Activated CD4-positive, alpha-beta T cell treated with anti-CD3 and anti-CD28 coated beads for 36 hours (primary cell): Measurements from ENCODE around the gene ABHD17A. TPM values are rescaled to one million over a fixed set of nuclear protein-coding genes. Genes with fewer than 3 reads are reported as not detected.

Source experiments
- ATAC-seq: fragments of 200-7000 bp; cut with Tn5 transposase; one replicate; pipeline ENCODE4 v1.10.0; 2021; ENCODE audit warnings: mild to moderate bottlenecking, moderate library complexity
- CTCF ChIA-PET: fragments of 350-600 bp; sonication (Branson Sonifier 250); formaldehyde crosslinking; loops from one replicate; lab custom pipeline; 2021; ENCODE audit warnings: antibody characterized with exemption; lab: Charles Lee
- POLR2A ChIA-PET: fragments of 350-600 bp; sonication (Branson Sonifier 250); formaldehyde crosslinking; loops from one replicate; lab custom pipeline; 2021; ENCODE audit warnings: antibody characterized with exemption, inconsistent platforms; lab: Charles Lee
- DNase-seq: peaks from one replicate; pipeline ENCODE4 v3.0.0-alpha.2; 2020
- H3K27ac Mint-ChIP-seq: one replicate; pipeline ENCODE4 v1.8.0; 2021; ENCODE audit warnings: mixed read lengths
- H3K27me3 Mint-ChIP-seq: one replicate; pipeline ENCODE4 v1.8.0; 2021; ENCODE audit warnings: mixed read lengths
- H3K36me3 Mint-ChIP-seq: one replicate; pipeline ENCODE4 v1.8.0; 2021; ENCODE audit warnings: low read depth, mixed read lengths
- H3K4me1 Mint-ChIP-seq: one replicate; pipeline ENCODE4 v1.8.0; 2021; ENCODE audit warnings: mixed read lengths
- H3K4me3 Mint-ChIP-seq: one replicate; pipeline ENCODE4 v1.8.0; 2021; ENCODE audit warnings: mild to moderate bottlenecking, moderate library complexity, mixed read lengths
- H3K9me3 Mint-ChIP-seq: one replicate; pipeline ENCODE4 v1.8.0; 2021; ENCODE audit warnings: low read depth, mixed read lengths
- intact Hi-C, 2 experiments: fragments of 100-400 bp; cut with DNase I in 1 of 2; cut with micrococcal nuclease in 1 of 2; formaldehyde crosslinking; loops; one replicate each; pipeline versions ENCODE4 v1.14.2 to v1.15.1; 2022 to 2024; cut with DNase I, micrococcal nuclease
- total RNA-seq, 2 experiments: library from RNA; stranded (reverse); gene quantifications; one replicate each; pipeline ENCODE4 v1.2.3, GENCODE V29; 2021

Gene ABHD17A
- total RNA-seq, 2 experiments from 2014 or later: 84.5 to 88.5 TPM

DNA sequence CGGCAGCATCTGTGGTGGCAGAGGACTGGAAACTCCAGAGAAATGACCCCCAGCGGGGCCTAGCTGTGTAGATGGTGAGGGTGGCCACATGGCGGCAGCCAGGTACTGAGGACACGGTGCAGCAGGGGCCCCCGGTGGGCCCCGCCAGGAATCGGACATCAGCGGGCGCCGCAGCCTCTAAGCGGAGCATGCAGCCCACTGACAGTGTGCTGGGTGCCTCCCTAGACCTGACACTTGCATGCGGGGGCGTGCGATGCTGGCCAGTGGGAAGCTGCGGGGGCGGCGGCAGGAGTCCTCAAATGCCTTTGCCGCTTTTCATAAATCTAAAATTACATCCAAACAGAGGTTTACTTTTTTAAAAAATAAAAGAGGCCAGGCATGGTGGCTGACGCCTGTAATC lies 36.0 kb upstream of the ABHD17A start:
- POLR2A ChIA-PET: no interaction called here
- no peak for ATAC-seq

DNA sequence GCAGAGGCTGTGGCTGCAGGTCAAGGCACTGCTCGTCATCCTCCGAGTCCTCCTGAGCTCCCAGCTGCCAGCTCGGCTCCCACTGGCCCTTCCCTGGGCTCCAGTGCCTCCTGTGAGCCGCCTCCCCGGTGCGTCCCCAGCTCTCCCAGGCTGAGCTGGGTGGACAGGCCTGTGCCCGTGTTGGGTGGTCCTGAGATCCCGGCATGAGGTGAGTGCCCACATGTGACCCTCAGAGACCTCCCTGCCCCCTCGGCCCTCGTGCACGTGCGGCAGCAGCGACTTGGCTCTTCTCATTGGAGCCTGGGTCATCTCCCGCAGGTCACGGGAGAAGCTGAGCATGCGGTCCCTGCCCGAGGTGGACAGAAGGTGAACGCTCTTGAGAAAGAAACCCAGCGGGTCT lies 35.3 kb upstream of the ABHD17A start:
- Mint-ChIP-seq H3K36me3 (peaks cover 13% of the 10 kb centered on the region), H3K27me3 (no peaks in the 10 kb centered on the region), H3K4me1 (peaks cover 12% of the 10 kb centered on the region), H3K4me3 (no peak overlapping the region), H3K27ac (no peak overlapping the region), H3K9me3 (no peaks in the 10 kb centered on the region)
- ChIA-PET CTCF (no interaction called here), POLR2A (no interaction called here)
- intact Hi-C loops: no loop called here
- ATAC-seq (no peak), DNase-seq (no peak)

More for the DNA sequence above, 36.0 kb upstream of the ABHD17A start:
- Mint-ChIP-seq H3K4me3 (no peak overlapping the region), H3K36me3 (peaks cover 13% of the 10 kb centered on the region), H3K9me3 (no peaks in the 10 kb centered on the region), H3K27me3 (no peaks in the 10 kb centered on the region), H3K27ac (no peak overlapping the region), H3K4me1 (peaks cover 12% of the 10 kb centered on the region)
- CTCF ChIA-PET: no interaction called here
- DNase-seq: no peak
- intact Hi-C loops: no loop called here

DNA sequence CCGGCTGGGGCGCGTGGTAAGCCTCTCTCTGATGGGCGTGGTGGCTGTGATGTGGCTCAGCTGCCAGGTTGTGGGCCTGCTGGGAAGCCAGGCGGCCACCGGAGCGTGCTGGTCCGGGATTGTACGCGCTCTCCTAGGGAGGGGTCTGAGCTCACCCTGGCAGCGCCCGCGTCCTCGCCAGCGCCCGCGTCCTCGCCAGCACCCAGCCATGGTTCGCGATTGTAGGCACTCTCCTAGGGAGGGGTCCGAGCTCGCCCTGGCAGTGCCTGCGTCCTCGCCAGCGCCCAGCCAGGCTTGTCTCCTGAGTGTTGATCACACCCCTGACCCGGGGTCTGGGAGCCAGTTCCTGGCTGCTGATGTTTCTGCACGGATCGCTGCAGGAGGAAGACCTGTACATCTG lies 33.7 kb upstream of the ABHD17A start:
- no peaks in the 10 kb centered on the region for H3K27me3 Mint-ChIP-seq
- ATAC-seq (no peak), DNase-seq (no peak)
- no peak overlapping the region for H3K4me3 Mint-ChIP-seq
- intact Hi-C loops: no loop called here
- H3K27ac Mint-ChIP-seq: no peak overlapping the region
- ChIA-PET POLR2A (no interaction called here), CTCF (interaction anchor here (0.7 to 1.0 kb wide), 2 partner anchors 11 to 130 kb away, joined by 3 read pairs; no protein-coding TSS in a partner anchor)
- peaks cover 11% of the 10 kb centered on the region for H3K36me3 Mint-ChIP-seq
- no peaks in the 10 kb centered on the region for H3K9me3 Mint-ChIP-seq
- H3K4me1 Mint-ChIP-seq: peaks cover 12% of the 10 kb centered on the region

DNA sequence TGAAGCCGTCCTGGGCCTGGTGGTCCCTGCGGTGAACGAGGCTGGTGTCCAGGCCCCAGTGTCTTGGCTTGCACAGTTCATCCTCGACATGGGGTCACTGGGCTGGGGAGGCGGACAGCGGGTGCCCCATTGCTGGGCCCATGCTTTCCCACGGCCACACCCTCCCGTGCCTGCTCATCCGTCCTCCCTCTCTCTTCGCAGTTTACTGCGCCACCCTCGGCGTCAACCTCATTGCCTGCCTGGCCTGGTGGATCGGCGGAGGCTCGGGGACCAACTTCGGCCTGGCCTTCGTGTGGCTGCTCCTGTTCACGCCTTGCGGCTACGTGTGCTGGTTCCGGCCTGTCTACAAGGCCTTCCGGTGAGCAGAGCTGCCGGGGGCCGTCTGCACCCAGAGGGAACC lies 32.6 kb upstream of the ABHD17A start:
- DNase-seq: no peak
- ATAC-seq: no peak
- intact Hi-C loops: no loop called here
- H3K9me3 Mint-ChIP-seq: no peaks in the 10 kb centered on the region
- no peak overlapping the region for H3K27ac Mint-ChIP-seq
- H3K36me3 Mint-ChIP-seq: peaks cover 14% of the 10 kb centered on the region
- H3K27me3 Mint-ChIP-seq: no peaks in the 10 kb centered on the region
- ChIA-PET CTCF (no interaction called here), POLR2A (no interaction called here)
- H3K4me1 Mint-ChIP-seq: peaks cover 5% of the 10 kb centered on the region
- no peak overlapping the region for H3K4me3 Mint-ChIP-seq

DNA sequence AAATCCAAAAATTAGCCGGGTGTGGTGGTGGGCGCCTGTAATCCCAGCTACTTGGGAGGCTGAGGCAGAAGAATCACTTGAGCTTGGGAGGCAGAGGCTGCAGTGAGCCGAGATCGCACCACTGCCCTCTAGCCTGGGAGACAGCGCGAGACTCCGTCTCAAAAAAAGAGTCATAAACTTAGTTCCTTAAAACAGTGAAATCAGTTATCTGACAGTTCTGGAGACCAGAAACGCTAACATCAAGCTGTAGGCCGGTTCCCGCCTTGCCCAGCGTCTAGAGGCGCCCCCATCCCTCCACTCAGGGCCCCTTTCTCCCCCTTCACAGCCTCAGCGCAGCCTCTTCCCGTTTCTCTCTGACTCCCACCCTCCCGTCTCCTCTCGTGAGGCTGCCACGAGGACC lies 31.9 kb upstream of the ABHD17A start:
- intact Hi-C loops: no loop called here
- Mint-ChIP-seq H3K4me1 (peaks cover 4% of the 10 kb centered on the region), H3K4me3 (no peak overlapping the region), H3K9me3 (no peaks in the 10 kb centered on the region), H3K27me3 (no peaks in the 10 kb centered on the region), H3K36me3 (peaks cover 14% of the 10 kb centered on the region), H3K27ac (no peak overlapping the region)
- POLR2A ChIA-PET: no interaction called here
- CTCF ChIA-PET: no interaction called here
- no peak for DNase-seq
- ATAC-seq: no peak

DNA sequence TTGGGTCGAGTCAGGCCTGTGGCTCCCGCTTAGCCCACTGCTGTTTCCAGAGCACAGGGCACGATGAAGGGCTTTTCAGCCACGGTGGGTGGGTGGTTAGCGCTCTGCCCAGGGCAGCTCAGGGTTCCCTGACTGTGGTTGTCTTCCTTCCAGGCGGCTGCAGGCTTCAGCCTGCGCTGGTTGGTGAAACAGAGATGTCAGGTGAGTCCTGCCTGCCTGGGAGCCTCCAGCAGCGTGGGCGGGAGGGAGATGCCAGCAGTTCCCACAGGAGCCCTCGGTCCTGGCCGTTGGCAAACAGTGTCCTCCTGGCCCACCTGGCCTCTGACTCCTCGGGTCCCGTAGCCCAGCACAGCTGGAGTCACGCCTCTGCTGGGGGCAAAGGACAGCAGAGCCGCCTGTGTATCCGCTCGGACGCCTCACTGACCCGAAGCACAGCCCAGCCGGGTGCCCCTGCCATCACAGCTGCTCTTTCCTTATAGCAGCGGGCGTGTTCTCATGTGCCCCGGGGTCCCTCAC lies 29.6 kb upstream of the ABHD17A start:
- no peak for ATAC-seq
- peaks cover 11% of the 10 kb centered on the region for H3K36me3 Mint-ChIP-seq
- H3K27ac Mint-ChIP-seq: no peak overlapping the region
- ChIA-PET CTCF (interaction anchor here (0.6 kb wide), 1 partner anchor 43 kb away, joined by 3 read pairs; no protein-coding TSS in a partner anchor), POLR2A (no interaction called here)
- no peak overlapping the region for H3K4me3 Mint-ChIP-seq
- no peaks in the 10 kb centered on the region for H3K9me3 Mint-ChIP-seq
- H3K27me3 Mint-ChIP-seq: no peaks in the 10 kb centered on the region
- intact Hi-C loops: no loop called here
- DNase-seq: no peak
- H3K4me1 Mint-ChIP-seq: peaks cover 5% of the 10 kb centered on the region

DNA sequence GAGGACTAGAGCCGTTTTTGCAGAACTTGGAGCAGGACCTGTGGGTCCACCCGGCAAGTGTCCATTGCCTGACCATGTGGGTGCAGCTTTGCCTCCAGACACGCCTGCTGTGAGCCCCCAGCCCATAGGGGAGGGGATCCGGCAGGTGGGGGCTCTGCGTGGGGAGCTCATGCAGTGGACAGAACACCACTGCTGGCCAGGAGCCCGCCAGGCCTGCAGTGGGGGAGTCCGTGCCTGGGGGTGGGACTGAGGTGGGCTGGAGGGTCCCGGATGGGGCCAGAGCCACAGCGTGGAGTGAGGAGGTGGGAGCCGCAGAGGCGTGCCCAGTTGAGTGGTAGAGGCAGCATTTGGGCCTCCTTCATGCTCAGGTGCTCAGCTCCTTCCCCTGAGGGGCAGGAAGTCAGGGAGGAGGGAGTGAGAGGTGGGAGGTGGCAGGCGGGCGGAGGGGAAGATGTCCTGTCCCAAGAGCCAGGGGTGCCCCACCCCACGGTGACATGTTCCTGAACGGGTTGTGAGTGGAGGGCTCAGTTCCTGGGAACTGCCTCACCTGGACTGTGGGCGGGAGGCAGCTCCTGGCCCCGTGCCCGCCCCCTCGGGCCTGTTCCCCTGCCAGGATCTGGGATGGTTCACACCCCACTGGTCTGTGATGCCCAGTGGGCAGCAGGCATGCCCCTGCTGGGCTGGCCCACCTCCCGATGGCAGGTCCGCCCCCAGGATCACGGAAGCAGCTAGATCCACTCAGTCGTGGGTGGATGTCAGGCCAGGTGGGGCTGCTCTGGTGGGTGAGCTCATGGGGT lies 28.7 kb upstream of the ABHD17A start:
- Mint-ChIP-seq H3K27me3 (no peaks in the 10 kb centered on the region), H3K27ac (no peak overlapping the region), H3K4me1 (peaks cover 12% of the 10 kb centered on the region), H3K4me3 (no peak overlapping the region), H3K36me3 (peaks cover 11% of the 10 kb centered on the region), H3K9me3 (no peaks in the 10 kb centered on the region)
- ATAC-seq (no peak), DNase-seq (no peak)
- ChIA-PET CTCF (interaction anchor here (0.6 kb wide), 1 partner anchor 43 kb away, joined by 3 read pairs; no protein-coding TSS in a partner anchor), POLR2A (no interaction called here)
- intact Hi-C loops: no loop called here

DNA sequence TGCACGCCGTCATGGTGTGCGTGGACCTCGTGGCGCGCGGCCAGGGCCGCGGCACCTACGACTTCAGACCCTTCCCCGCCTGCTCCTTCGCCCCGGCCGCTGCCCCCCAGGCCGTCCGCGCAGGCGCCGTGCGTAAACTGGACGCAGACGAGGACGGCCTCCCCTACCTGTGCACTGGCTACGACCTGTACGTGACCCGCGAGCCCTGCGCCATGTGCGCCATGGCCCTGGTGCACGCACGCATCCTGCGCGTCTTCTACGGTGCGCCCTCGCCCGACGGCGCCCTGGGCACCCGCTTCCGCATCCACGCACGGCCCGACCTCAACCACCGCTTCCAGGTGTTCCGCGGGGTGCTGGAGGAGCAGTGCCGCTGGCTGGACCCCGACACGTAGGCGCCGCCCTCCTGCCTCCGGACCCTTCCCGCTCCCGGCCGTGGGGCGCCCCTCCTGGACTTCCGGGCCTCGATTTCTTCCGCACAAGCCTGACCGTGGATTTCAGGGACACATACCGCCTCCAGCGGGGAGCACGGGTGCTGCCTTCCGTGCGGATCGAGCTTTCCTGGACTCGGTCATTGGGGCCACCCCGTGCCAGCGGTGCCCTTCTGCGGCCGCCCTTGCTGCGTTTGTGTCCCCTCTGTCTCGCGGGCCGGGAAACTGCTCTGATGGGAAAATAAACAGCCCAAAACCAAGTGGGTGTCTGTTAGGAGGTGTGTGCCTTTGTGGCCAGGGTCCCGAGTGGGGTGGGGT lies 27.6 kb upstream of the ABHD17A start:
- POLR2A ChIA-PET: no interaction called here
- H3K36me3 Mint-ChIP-seq: peaks cover 8% of the 10 kb centered on the region
- no peak for ATAC-seq
- intact Hi-C loops: no loop called here
- no peak overlapping the region for H3K27ac Mint-ChIP-seq
- no peaks in the 10 kb centered on the region for H3K27me3 Mint-ChIP-seq
- peaks cover 16% of the 10 kb centered on the region for H3K4me1 Mint-ChIP-seq
- no peak overlapping the region for H3K4me3 Mint-ChIP-seq
- H3K9me3 Mint-ChIP-seq: no peaks in the 10 kb centered on the region
- DNase-seq: no peak
- CTCF ChIA-PET: no interaction called here

DNA sequence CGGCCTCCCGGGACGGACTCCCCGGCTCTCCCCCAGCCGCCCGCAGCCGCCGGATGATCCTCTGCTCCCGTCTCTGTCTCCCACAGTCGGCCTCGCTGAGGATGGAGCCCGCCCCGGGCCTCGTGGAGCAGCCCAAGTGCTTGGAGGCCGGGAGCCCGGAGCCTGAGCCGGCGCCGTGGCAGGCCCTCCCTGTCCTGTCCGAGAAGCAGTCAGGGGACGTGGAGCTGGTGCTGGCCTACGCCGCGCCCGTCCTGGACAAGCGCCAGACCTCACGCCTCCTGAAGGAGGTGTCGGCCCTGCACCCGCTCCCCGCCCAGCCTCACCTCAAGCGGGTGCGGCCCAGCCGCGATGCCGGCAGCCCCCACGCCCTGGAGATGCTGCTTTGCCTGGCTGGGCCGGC lies 26.7 kb upstream of the ABHD17A start:
- Mint-ChIP-seq H3K27ac (no peak overlapping the region), H3K27me3 (no peaks in the 10 kb centered on the region), H3K36me3 (peaks cover 5% of the 10 kb centered on the region), H3K4me3 (no peak overlapping the region), H3K9me3 (no peaks in the 10 kb centered on the region), H3K4me1 (peaks cover 19% of the 10 kb centered on the region)
- ChIA-PET POLR2A (no interaction called here), CTCF (no interaction called here)
- DNase-seq (no peak), ATAC-seq (no peak)
- intact Hi-C loops: no loop called here

DNA sequence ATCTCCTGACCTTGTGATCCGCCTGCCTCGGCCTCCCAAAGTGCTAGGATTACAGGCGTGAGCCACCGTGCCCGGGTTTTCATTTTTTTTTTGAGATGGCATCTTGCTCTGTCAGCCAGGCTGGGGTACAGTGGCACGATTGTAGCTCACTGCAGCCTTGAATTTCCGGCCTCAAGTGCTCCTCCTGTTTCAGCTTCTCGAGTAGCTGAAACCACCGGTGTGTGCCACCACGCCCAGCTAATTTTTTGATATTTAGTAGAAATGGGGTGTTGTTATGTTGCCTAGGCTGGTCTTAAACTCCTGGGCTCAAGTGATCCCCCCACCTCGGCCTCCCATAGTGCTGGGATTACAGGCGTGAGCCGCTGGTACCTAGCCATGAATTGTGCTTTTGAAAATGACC lies 25.8 kb upstream of the ABHD17A start:
- no peak overlapping the region for H3K4me3 Mint-ChIP-seq
- peaks cover 5% of the 10 kb centered on the region for H3K36me3 Mint-ChIP-seq
- CTCF ChIA-PET: no interaction called here
- ATAC-seq (no peak), DNase-seq (no peak)
- peaks cover 19% of the 10 kb centered on the region for H3K4me1 Mint-ChIP-seq
- intact Hi-C loops: no loop called here
- POLR2A ChIA-PET: no interaction called here
- H3K27me3 Mint-ChIP-seq: no peaks in the 10 kb centered on the region
- no peaks in the 10 kb centered on the region for H3K9me3 Mint-ChIP-seq
- H3K27ac Mint-ChIP-seq: no peak overlapping the region

DNA sequence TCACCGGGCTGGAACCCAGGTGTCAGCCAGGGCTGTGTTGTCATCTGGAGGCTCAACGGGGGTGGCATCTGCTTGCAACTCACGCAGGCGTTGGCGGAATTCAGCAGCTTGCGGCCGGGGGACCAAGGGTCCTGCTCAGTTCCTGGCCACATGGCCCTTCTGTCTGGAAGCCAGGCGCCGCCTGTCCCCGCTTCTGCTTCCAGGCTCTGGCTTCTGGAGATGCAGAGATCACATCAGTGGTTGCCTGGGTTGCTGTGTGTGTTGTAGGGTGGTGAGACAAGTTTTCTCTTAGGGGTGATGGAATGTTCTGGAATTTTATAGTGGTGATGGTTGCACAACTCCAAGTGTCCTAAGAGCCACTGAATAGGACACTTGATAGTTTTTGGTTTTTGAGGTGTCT lies 24.9 kb upstream of the ABHD17A start:
- CTCF ChIA-PET: interaction anchor here (0.6 to 0.7 kb wide), 2 partner anchors 19 to 23 kb away, joined by 3 read pairs; no protein-coding TSS in a partner anchor
- H3K36me3 Mint-ChIP-seq: peaks cover 10% of the 10 kb centered on the region
- H3K27ac Mint-ChIP-seq: no peak overlapping the region
- ATAC-seq: no peak
- POLR2A ChIA-PET: no interaction called here
- DNase-seq: no peak
- intact Hi-C loops: no loop called here
- peaks cover 25% of the 10 kb centered on the region for H3K4me1 Mint-ChIP-seq
- H3K27me3 Mint-ChIP-seq: no peaks in the 10 kb centered on the region
- no peaks in the 10 kb centered on the region for H3K9me3 Mint-ChIP-seq
- no peak overlapping the region for H3K4me3 Mint-ChIP-seq

DNA sequence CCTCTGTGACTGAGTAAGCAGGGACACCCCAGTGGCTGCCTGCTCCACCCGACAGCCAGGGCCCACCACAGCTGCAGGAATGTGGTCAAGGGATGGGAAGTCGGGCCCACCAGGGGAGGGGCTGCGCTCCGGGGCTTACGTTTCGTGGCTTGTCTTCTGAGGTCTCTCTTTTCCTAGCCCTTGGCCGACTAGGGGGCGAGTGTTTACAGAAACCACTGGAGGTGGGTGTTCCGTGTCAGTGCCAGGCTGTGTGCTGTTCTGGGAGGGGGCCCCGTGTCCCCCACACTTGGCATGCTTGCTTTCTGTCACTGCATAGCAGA lies 24.4 kb upstream of the ABHD17A start:
- ATAC-seq: no peak
- intact Hi-C loops: no loop called here
- Mint-ChIP-seq H3K27me3 (no peaks in the 10 kb centered on the region), H3K4me3 (no peak overlapping the region), H3K9me3 (no peaks in the 10 kb centered on the region), H3K4me1 (peaks cover 27% of the 10 kb centered on the region), H3K36me3 (peaks cover 10% of the 10 kb centered on the region), H3K27ac (no peak overlapping the region)
- no peak for DNase-seq
- ChIA-PET POLR2A (no interaction called here), CTCF (interaction anchor here (0.6 to 0.7 kb wide), 2 partner anchors 19 to 24 kb away, joined by 3 read pairs; no protein-coding TSS in a partner anchor)
